Stimulated activated CD8-positive, alpha-beta memory T cell treated with anti-CD3 and anti-CD28 coated beads, Interleukin-2, amount 100 ng/mL, for 1 hour (primary cell): ENCODE results near the gene TRMT61B.

Experiments
- DNase-seq, 2 donors: peaks; one replicate each; pipeline ENCODE4 v3.0.0-alpha.2; 2020; ENCODE audit warnings: low read depth in 2 of 2

The TRMT61B gene

GRCh38 chr2:28870146-28870891 is at the start of gene TRMT61B:
Gene TRMT61B, minus strand, starts transcription at chr2:28870309. Its CDS starts 32 bp downstream, at chr2:28870277.
- DNase-seq, result peak; percentile 94 to 98

- no peak for DNase-seq
Observed at GRCh38 chr2:28915939-28916338, 45.8 kb upstream of the TRMT61B start.

DNA sequence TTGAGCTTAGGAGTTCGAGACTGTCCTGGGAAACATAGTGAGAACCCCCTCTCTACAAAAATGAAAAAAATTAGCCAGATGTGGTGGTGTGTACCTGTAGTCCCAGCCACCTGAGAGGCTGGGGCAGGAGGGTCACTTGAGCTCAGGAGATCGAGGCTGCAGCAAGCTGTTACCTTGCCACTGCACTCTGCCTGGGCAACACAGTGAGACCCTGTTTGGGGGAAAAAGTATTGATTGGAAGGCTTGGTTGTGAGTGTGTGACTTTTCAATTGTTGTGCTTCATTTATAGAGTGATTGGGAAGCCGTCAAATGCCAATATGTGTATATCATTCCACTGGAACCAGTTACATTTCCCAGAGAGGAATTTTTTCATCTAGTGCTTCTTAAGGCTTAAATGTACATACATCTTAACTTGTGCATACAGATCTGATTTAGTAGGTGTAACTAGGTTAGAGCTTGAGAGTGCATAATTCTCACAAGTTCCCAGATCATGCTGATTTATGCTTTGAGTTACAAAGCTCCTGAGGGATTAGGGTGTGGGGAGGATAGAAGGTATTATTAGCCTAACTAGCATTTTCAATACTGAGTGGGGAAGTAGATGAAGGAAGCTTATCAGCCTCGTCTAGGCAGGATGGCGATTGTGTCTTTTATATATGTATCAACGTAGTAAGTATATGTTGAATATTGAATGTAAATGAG is 39.7 kb upstream of the TRMT61B start:
- no peak for DNase-seq

DNA sequence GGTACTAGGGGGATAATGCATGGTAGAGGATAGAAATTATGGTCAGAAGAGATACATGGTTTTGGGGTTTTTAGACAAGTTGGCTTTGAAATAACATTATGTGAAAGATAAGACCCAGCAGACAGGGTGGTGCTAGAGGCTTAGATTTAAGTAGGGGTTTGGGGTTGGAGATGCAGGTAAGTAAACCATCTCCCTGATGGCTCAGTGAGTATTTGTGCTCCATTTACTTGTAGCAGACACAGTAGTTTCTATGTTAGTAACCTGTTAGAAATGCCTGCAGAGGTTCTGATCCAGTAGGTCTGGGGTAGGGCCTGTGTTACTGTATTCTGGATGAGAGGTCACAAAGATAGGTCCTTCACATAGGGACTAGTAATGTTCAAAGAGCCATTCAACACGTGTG is 38.1 kb upstream of the TRMT61B start:
- DNase-seq, result no peak

- DNase-seq, result no peak
Observed at GRCh38 chr2:28906821-28907220, 36.7 kb upstream of the TRMT61B start.

DNA sequence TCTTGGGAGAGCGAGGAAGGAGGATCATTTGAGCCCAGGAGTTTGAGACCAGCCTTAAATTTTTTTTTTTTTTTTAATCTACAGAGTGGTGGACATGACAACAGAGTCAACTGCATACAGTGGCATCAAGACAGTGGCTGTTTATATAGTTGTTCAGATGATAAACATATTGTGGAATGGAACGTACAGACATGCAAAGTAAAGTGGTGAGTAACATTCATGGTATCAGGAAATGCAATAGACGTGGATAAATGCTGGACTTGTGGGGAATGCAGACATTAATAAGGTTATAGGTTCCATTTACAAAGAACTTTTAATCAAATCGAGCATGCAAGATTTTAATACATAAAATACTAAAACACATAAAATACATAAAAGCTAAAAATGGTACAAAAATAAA is 36.3 kb upstream of the TRMT61B start:
- no peak for DNase-seq

DNA sequence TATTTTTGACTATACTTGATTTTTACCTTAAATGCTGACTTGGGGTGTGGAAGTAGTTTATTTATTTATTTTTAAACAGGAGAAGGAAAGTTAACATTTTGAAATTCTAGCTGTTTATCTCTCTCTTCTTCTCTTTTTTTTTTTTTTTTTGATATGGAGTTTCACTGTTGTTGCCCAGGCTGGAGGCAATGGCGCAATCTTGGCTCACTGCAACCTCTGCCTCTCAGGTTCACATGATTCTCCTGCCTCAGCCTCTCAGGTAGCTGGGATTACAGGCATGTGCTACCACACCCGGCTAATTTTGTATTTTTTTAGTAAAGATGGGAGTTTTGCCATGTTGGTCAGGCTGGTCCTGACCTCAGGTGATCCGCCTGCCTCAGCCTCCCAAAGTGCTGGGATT is 35.4 kb upstream of the TRMT61B start:
- DNase-seq, result no peak

- no peak for DNase-seq
Observed at GRCh38 chr2:28904802-28905457, 34.8 kb upstream of the TRMT61B start.

GRCh38 chr2:28904295-28904694 is 34.2 kb upstream of the TRMT61B start:
- no peak for DNase-seq

DNA sequence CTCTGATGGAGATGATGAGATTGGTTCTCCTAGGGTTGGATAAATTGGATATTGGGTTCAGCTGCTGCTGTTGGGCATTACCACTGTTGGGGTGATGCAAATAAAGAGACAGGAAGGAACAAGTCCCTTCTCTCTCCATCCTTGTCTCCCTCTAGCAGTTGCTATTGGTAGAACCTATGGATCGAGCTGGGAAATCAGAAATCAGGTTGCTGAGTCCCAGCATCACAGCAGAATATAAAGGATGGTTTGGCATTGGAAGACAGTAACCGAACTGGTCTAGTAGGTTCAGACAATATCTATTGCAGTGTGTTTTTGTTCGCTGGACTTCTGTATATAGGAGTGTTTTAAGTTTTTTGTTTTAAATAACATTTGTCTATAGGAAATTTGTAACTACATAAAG is 32.5 kb upstream of the TRMT61B start:
- DNase-seq, result no peak

DNA sequence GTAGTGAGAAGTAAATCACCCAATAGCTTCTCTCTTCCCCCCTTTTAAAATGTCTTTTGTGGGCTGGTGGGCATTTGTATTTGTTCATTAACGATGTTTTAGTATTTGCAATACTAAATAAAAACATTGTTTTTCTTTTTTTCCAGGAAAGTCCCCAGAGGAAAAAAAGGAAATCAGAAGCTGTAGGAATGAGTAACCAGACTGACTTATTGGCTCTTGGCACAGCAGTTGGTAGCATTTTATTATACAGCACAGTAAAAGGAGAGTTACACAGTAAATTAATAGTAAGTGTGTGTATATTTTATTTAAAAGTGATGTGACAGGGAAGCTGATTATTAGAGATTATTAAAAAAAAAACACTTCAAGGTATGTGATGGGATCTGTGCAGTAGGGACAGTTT is 31.7 kb upstream of the TRMT61B start:
- no peak for DNase-seq

DNA sequence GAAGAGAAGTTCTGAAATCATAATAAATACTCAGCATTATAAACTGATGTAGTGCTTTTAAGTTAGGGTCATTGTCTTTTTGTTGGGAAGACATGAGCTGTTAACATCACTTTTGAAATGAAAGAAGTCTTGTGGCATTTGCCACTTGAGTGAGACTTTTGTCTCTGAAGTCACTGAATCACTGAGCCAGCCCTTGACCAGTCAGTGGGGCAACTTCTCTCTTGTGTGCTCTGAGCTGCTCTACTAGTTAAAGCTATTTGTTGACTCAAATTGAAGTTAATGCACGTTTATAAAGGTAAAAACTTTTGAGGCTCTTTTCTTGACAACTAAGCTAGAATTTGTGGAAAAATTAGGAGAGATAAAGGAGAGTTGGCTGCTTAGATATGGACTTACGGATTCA is 31.1 kb upstream of the TRMT61B start:
- no peak for DNase-seq

GRCh38 chr2:28898048-28898447 is 27.9 kb upstream of the TRMT61B start:
- no peak for DNase-seq

- no peak for DNase-seq
Observed at GRCh38 chr2:28896906-28897305, 26.8 kb upstream of the TRMT61B start.

- peak in 1 of 2 donors; percentile 3 for DNase-seq
Observed at GRCh38 chr2:28895189-28895893, 25.2 kb upstream of the TRMT61B start.

- peak; percentile 93 to 95 for DNase-seq
Observed at GRCh38 chr2:28894470-28895188, 24.5 kb upstream of the TRMT61B start, which contains the start of gene WDR43. Gene WDR43, plus strand, starts transcription at chr2:28894667. Its CDS starts 32 bp downstream, at chr2:28894699.

- DNase-seq, result no peak
Observed at GRCh38 chr2:28893488-28893887, 23.4 kb upstream of the TRMT61B start.

DNA sequence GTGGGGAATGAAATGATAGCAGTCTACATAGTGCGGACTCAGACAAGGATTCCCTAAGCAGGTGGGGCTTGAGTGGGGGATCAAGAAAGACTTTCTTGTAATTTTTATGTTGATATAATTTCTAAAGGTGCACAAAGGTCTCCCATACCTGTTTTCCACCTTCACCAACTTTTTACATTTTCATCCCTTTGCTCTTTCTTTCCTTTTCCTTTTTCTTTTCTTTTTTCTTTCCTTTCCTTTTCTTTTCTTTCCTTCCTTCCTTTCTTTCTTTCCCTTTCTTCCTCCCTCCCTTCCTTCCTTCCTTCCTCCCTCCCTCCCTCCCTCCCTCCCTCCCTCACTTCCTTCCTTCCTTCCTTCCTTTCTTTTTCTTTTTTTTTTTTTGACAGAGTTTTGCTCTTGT is 10.1 kb upstream of the TRMT61B start:
- no peak for DNase-seq

GRCh38 chr2:28871620-28872019 is 1.5 kb upstream of the TRMT61B start:
- DNase-seq, result no peak

- DNase-seq, result no peak
Observed at GRCh38 chr2:28869494-28870145, 489 bp downstream of the TRMT61B start.

GRCh38 chr2:28868611-28869010 is 1.5 kb downstream of the TRMT61B start:
- no peak for DNase-seq
